GM18870 (cell line): Measurements from ENCODE around the gene CNTLN.
"Not testable (repeated sequence)": the region's sequence is repeated elsewhere in the genome, so short reads cannot be mapped to it uniquely, and the experiment has no call there.

ENCODE experiments used
- ATAC-seq: cut with Tn5 transposase; IDR thresholded peaks from one replicate; pipeline ENCODE4 v1.9.1; 2021; ENCODE audit warnings: moderate library complexity; ENCODE audit not compliant: unreplicated experiment

Gene CNTLN

DNA sequence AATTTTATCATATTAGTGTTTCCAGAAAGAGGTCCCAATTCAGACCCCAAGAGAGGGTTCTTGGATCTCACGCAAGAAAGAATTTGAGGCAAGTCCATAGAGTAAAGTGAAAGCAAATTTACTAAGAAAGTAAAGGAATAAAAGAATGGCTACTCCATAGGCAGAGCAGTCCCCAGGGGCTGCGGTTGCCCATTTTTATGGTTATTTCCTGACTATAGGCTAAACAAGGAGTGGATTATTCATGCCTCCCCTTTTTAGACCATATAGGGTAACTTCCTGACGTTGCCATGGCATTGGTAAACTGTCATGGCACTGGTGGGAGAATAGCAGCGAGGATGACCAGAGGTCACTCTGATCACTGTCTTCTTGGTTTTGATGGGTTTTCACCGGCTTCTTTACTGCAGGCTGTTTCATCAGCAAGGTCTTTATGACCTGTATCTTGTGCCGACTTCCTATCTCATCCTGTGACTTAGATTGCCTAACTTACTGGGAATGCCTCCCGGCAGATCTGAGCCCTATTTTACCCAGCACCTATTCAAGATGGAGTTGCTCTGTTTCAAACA lies 262.4 kb downstream of the CNTLN start:
- not testable (repeated sequence) for ATAC-seq

DNA sequence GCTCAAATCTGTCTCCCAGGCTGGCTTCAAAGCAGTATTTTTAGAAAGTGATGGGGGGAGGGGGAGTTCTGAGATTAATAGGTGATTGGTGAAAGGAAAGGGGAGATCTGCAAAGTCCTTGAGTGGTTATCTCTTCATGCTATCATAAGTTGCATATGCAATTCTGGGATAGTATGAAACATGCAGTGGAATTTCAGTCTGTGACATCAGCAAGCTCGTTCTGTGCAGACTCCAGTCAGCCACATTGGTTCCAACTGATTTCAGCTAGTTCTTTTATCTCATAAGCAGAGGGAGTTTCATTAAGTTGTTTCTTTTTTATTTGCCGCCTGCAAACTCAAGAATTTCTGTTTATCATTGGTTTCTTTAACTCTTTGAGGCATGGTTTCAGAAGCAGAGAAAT lies 263.5 kb downstream of the CNTLN start:
- no peak for ATAC-seq

DNA sequence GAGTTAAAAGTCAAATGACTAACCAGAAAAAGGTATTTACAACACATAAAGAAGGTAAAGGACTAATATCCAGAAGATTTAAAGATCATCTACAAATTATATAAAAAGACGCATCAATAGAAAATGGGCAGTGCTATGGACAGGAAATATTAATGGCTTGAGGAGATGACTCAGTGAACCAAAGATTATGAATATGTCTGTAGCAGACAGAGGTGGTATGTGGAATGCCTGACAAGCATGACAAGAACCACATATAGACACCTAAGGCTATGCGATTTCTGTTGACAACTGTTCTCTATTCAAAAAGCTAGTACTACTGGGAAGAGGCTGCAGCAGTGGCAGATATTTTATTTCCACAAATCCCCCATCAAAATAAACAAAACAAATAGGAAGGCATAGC lies 267.0 kb downstream of the CNTLN start:
- no peak for ATAC-seq

DNA sequence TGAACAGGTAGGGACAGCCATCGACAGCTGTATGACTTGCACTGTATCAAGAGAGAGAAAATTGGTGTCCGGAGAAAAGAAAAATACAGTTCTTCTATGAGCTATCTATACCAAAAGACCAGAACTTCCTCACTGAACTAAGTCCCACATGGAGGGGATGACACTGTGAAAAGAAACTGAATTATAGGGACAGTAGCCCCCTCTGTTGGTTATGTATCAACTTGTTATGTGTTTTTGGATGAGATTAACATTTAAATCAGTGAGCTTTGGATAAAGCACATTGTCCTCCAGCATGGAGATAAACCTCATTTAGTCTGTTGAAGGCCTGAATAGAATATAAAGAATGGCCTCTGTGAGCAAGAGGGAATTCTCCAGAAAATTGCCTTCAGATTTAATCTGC lies 267.5 kb downstream of the CNTLN start:
- ATAC-seq = no peak

DNA sequence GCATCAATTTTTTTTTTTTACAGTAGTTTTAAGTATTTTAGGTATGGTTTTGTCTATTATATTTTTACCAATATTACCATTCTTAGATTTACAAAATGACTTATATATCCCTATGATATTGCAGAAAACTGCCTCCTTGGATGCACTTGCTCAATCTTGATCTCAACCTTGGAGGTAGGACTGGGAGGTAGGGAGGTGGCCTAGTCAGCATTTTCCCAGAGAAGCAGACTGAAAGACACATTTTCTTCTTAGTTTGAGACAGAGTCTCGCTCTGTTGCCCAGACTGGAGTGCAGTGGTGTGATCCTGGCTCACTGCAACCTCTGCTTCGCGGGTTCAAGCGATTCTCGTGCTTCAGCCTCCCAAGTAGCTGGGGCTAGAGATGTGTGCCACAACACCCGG lies 268.7 kb downstream of the CNTLN start:
- no peak for ATAC-seq

DNA sequence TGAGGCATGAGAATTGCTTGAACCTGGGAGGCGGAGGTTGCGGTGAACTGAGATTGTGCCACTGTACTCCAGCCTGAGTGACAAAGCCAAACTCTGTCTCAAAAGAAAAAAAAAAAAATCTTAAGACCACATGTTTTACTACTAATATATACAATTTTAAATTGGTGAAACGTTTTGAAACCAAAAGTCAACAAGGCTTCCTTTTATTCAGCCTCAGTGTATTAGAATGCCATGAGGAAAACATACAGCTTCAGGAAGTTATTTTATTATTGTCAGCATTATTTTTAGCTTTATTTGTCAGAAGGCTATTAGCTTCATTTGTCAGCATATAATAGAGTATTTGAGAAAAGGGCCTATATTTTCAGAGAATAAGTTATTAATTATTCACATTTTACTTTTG lies 280.1 kb downstream of the CNTLN start:
- no peak for ATAC-seq

DNA sequence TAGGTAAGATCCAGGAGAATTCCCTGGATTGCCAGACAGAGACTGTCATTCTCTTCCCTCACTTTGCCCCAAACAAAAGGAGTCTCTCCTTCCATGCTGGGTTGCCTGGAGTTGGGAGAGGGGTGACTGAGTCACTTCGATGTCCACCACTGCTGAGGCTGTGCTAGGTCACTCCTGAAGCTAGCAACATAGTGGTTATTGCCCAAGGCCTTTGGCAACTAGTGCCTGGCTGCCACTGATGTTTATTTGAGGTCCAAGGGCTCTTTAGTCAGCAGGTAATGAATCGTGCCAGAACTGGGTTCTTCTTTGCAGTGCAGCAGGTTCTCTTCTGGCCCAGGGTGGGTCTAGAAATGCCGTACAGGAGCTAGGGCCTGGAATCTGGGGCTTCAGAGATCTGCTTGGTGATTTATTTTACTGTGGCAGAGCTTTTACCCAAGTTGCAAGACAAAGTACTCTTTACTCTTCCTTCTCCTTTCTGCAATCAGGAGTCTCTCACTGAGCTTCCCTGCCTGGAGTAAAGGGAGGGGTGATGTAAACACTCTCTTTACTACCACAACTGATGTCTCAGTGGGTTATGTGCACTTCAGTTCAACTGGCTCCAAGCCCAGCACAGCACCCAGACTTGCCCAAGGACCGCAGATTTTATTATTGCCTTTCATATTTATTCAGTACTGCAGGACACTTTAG lies 288.3 kb downstream of the CNTLN start:
- ATAC-seq = no peak

DNA sequence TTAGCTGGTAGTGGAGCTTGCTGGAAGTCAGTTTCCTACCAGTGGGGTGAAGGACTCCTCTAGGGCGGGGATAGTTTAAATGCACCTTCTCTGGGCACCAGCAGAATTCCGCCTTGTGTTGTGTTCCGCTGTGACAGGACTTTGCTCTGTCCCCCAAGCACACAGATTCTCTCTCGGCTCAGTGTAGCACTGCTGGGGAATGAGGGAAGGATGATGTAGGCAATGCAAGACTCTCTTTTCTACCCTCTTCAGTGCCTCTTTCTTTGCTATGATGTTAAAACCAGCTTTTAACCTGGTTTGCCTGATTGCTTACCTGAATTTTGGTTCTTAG lies 288.8 kb downstream of the CNTLN start:
- ATAC-seq = no peak

DNA sequence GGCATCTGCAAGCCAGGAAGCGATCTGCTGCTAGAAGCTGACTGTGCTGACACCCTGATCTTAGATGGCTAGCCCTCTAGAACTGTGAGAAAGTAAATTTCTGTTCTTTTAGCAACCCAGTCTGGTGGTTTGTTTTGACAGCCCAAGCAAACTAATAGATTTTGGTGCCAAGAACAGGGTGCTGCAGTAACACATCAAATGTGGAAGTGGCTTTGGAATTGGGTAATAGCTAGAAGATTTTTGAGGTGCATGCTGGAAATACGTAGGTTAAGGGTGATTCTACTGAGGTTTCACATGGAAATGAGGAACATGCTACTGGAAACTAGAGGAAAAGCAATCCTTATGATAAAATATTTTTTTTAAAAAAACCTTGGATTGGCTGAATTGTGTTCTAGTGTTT lies 290.5 kb downstream of the CNTLN start:
- no peak for ATAC-seq

DNA sequence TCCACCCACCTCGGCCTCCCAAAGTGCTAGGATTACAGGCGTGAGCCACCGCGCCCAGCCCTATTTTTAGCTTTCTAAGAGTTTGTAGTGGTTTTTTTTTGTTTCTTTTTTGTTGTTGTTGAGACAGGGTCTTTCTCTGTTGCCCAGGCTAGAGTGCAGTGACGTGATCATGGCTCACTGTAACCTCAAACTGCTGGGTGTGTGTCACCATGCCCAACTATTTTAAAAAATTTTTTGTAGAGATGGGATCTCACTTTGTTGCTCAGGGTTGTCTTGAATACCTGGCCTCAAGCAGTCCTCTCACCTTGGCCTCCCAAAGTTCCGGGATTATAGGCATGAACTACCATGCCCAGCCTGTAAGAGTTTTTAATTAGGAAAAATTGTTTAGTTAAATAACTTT lies 298.7 kb downstream of the CNTLN start:
- ATAC-seq = no peak

DNA sequence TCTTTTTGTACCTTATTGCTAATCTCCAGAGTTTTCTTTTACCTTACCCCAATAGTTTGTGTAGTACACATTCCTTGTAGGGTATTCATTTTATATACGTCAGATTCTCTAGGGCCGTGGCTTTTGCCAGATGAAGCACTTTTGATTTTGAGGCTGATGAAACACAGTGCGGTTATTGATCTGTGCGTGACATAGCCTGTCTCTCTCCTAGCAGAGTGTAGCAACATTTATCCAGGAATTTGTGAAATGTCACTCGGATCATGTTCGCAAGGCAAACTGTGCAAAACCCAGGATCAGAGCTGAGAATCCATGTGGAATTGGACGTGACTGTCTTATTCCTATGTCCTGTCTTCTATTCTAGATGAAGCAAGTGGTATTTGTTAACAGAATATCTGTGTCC lies 302.0 kb downstream of the CNTLN start:
- ATAC-seq = no peak

DNA sequence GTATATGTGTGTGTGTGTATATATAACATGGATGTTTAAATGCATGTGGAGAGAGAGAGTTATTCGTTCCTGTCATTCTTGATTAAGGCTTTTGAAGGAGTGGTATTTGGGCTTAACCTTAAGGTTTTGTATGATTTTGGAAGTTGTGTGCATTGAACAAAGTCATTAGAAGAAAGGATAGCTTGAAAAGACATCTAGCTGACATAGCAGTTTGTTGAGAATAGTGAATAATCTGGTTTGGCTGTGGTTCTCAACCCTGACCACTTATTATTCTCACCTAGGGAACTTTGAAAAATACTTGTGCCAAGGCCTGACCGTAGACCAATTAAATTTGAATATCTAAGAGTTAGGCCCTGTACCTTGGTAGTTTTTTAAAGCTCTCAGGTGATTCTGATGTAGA lies 303.0 kb downstream of the CNTLN start:
- no peak for ATAC-seq

DNA sequence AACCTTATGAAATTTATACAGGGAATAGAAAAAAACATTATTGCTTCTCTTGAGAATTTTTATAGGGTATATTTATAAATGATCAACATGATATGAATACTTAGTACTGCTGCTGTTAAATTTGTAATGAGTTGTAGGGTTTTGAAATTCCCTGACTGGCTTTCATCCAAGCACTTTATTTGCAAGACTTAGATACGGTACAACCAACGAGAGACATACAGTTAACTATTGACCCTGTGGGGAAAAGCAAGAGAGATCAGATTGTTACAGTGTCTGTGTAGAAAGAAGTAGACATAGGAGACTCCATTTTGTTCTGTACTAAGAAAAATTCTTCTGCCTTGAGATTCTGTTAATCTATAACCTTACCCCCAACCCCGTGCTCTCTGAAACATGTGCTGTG lies 310.3 kb downstream of the CNTLN start:
- ATAC-seq = not testable (repeated sequence)

DNA sequence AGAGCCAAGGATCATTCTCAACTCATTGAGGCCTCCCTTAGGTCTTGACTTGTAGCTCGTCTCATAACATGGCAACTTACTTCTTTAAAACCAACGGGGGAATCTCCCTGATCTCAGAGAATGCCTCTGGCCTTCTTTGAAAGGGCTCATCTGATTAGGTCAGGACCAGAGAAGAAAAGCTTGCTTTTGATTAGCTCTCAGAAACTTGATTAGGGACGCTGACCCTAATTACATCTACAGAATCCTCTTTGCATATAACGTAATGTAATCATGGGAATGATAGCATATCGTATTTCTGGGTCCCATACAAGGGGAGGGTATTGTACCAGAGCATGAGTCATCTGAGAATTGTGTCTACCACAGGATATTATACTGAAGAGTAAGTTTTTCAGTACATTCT lies 318.9 kb downstream of the CNTLN start:
- no peak for ATAC-seq

DNA sequence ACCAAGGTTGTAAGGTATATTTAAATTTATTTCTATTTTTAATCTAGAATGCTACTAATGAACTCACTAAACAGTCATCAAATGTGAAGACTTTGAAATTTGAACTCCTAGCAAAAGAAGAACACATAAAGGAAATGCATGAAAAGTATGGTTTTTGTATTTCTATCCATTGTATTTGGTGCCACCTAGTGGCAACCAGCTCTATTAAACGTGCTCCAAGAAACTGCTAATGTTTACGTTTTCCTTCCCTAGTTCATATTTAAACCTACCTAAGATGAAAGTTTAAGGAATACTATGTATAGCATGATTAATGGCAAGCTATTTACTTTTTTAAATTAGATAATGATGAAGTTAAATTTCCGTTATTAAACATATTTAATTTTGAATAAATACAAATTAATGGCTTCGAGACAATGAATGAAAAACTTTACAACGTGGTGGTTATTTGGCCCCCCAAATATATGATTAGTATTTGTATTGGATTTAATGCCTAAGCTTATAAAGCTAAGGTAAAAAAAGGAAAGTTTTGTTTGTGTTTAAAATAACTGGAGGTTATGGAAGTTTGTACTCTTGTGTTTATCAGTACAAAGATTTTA lies 328.1 kb downstream of the CNTLN start:
- ATAC-seq = no peak

DNA sequence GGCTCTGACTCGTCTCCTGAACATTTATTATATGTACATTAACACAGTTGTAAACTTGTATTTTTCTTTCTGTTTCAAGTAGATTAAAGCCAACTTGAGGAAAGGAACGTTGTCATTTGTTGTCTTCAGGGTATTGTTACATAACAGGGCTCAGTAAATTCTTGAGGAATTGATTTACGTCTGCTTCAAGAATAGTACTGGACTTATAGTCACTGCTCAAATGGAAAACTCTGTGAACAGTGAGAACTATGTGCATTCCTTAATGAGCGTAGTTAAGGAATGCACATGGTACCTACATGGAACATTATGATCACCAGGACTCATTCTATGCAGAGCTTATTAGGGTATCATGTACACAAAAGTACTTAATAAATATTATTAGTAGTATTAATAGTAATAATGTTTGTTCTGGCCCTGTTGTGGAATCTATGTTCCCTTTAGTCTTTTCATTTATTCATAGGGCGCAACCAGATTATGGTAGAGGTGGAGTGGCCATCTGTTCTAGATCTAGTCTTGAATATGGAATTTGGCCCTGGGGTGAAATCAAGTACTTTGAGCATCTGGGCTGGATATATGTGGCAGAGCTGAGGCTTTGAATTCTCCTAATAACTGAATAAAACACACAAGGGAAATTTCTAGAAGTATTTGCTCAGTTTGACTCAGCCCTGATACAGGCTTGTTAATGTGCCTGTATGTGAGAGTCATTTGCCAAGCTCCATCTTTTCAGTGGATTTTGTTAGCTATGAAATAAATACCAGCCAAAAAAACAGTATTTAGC lies 335.4 kb downstream of the CNTLN start:
- no peak for ATAC-seq

DNA sequence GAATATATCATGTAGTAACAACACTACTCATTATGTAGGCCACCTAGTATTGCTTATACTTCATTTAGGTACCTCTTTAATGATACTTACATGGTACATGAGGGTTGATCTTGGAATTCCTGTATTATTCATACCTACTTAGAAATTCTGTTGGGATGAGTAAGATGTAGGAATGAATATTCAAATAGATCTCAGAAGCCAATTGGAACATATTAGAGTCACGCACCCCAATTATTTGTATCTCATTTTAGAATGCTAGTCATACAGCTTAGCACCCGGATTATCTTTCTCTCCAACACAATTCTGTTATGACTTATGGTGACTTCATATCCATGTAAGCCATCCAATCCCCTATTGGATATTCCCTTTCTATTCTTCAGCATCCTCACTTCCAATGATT lies 337.3 kb downstream of the CNTLN start:
- ATAC-seq = no peak

DNA sequence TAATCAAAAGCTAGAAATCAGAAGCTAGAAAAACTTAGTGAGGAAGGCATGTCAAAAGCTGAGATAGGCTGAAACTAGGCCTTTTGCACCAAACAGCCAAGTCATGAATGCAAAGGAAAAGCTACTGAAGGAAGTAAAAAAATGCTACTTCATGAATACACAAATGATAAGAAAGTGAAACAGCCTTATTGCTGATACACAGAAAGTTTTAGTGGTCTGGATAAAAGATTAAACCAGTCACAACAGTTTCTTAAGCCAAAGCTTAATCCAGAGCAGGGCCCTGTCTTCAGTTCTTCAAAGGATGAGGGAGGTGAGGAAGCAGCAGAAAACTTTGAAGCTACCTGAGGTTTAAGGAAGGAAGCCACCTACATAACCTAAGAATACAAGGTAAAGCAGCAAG lies 341.6 kb downstream of the CNTLN start:
- ATAC-seq = peak; percentile 61

DNA sequence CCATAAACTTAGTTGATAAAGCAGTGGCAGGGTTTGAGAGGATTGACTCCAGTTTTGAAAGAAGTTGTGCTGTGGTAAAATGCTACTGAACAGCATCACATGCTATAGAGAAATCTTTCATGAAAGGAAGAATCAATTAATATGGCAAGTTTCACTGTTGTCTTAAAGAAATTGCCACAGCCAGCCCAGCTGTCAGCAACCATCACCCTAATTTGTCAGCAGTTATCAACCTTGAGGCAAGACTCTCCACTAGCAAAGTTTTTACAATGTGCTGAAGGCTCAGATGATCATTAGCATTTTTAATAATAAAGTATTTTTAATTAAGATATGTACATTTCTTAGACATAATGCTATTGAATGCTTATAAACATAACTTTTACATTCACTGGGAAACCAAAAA lies 343.0 kb downstream of the CNTLN start:
- no peak for ATAC-seq

DNA sequence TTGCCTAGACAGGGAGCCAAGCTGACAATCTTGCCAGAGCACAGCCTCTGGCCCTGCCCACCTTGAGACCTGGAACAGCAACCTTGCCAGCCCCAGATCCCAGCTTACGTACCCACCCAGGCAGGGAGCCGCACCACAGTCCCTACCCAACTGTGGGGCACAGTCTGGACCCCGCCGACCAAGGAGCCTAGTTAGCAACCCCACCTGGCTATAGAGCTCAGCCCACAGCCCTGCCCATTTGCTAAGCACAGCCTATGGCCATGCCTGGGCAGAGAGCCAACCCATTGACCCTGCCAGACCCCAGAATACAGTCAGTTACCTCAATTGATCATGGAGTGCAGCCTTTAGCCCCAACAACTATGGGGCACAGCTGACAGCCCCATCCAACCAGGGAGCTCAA lies 346.1 kb downstream of the CNTLN start:
- ATAC-seq = no peak

DNA sequence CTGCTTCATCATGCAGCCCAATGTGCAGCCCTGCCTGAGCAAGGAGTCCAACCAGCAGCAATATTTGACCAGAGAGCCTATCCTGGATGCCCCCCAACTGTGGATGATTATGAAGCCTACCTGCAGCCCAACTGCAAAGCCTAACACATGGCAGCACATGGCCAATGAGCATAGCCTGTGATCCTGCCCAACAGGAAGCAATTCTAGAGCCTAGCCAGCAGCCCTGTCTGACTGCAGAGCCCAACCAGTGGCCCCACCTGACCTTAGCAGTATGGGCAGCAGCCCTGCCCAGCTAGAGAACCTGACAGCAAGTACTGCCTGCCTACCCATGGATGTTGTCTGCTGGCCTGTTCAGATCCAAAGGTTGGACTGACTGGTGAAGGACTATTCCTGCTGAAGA lies 346.7 kb downstream of the CNTLN start:
- ATAC-seq = no peak

DNA sequence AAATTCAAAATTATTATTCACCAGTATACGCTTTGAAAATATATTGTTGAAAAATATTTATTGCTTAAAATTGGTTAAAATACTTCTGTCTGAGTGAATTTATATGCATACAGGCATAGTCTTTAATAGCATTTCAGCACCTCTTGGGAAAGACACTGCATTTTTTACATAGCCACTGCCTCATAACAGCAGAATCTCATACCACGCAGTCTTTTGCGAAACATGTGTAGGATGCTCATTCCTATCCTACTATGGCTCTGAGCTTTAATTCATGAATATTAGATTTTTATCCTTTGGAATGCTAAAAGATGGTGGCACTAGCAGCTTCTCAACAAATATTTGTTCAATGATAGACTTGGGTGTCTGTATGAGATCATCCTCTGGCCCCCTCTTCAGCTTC lies 350.1 kb downstream of the CNTLN start:
- ATAC-seq = no peak
